Keratinocyte (primary cell): Measurements from ENCODE around the gene C1orf56. TPM values are rescaled to one million over a fixed set of nuclear protein-coding genes. Genes with fewer than 3 reads are reported as not detected.
"Not testable (repeated sequence)": the region's sequence is repeated elsewhere in the genome, so short reads cannot be mapped to it uniquely, and the experiment has no call there.

Experiments used
- DNase-seq: peaks from one replicate; pipeline ENCODE4 v3.0.0-alpha.2; 2011; ENCODE audit warnings: low read depth, missing footprints, low spot score
- FAIRE-seq: peaks from 2 replicates; lab custom pipeline; 2011; peaks lifted over from hg19 to GRCh38; lab: Jason Lieb, UNC
- H2AFZ ChIP-seq: 2 replicates; pipeline ENCODE4 v1.6.0; 2012; ENCODE audit warnings: low read length, control low read depth, inconsistent platforms; ENCODE audit not compliant: control insufficient read depth
- H3K27ac ChIP-seq: 2 replicates; pipeline ENCODE4 v1.5.1; 2011; ENCODE audit warnings: low read length; ENCODE audit not compliant: control insufficient read depth, insufficient read depth
- H3K27me3 ChIP-seq: 3 replicates; pipeline ENCODE4 v1.6.0; 2011; ENCODE audit warnings: low read length; ENCODE audit not compliant: control insufficient read depth, insufficient read depth; ENCODE audit errors: extremely low read depth
- H3K36me3 ChIP-seq, 2 experiments: 2 replicates in 1 of 2; 3 replicates in 1 of 2; pipeline ENCODE4 v1.5.1; 2011; ENCODE audit warnings: low read length in 2 of 2, mild to moderate bottlenecking in 1 of 2; ENCODE audit not compliant: control insufficient read depth in 2 of 2, insufficient read depth in 2 of 2; ENCODE audit errors: extremely low read depth in 1 of 2
- H3K4me1 ChIP-seq: 3 replicates; pipeline ENCODE4 v1.5.1; 2011; ENCODE audit warnings: low read length; ENCODE audit not compliant: control insufficient read depth, insufficient read depth; ENCODE audit errors: extremely low read depth
- H3K4me2 ChIP-seq: 3 replicates; pipeline ENCODE4 v1.6.0; 2011; ENCODE audit warnings: low read depth, low read length; ENCODE audit not compliant: control insufficient read depth, insufficient read depth; ENCODE audit errors: extremely low read depth
- H3K4me3 ChIP-seq, 3 experiments: fragments of 200-600 bp in 1 of 3; sonication (generic) in 1 of 3; 2 replicates in 2 of 3; 3 replicates in 1 of 3; pipeline ENCODE4 v1.5.1; 2011 to 2016; ENCODE audit warnings: low read length in 3 of 3, mild to moderate bottlenecking in 3 of 3, control low read depth in 2 of 3, inconsistent platforms in 1 of 3, low read depth in 1 of 3, mixed read lengths in 1 of 3, mixed run types in 1 of 3, moderate library complexity in 1 of 3; ENCODE audit not compliant: control insufficient read depth in 2 of 3, insufficient read depth in 2 of 3; ENCODE audit errors: extremely low read depth in 1 of 3
- H3K79me2 ChIP-seq: 2 replicates; pipeline ENCODE4 v1.6.0; 2012; ENCODE audit warnings: low read length; ENCODE audit not compliant: control insufficient read depth, insufficient read depth
- H3K9ac ChIP-seq: 3 replicates; pipeline ENCODE4 v1.6.0; 2011; ENCODE audit warnings: low read length; ENCODE audit not compliant: control insufficient read depth, insufficient read depth; ENCODE audit errors: extremely low read depth
- H3K9me1 ChIP-seq: 3 replicates; pipeline ENCODE4 v1.6.0; 2011; ENCODE audit warnings: low read length; ENCODE audit not compliant: control insufficient read depth, insufficient read depth; ENCODE audit errors: extremely low read depth
- H3K9me3 ChIP-seq: 2 replicates; pipeline ENCODE4 v1.5.1; 2012; ENCODE audit warnings: low read depth, low read length; ENCODE audit not compliant: control insufficient read depth
- H4K20me1 ChIP-seq: 3 replicates; pipeline ENCODE4 v1.6.0; 2011; ENCODE audit warnings: low read length; ENCODE audit not compliant: control insufficient read depth, insufficient read depth; ENCODE audit errors: extremely low read depth
- EZH2 ChIP-seq: IDR thresholded peaks from one replicate; pipeline ENCODE4 v1.6.1; 2012; ENCODE audit warnings: inconsistent platforms, mild to moderate bottlenecking, low read length, moderate library complexity
- dilution Hi-C: fragments of 300-500 bp; cut with MboI; formaldehyde crosslinking; loops from one replicate; pipeline ENCODE4 v1.7.0; 2020; ENCODE audit warnings: low sequenced_read_pairs; ENCODE audit not compliant: extremely low pct_ligation_motif_present
- polyA plus RNA-seq, 5 experiments: library from polyadenylated mRNA; depleted of rRNA in 3 of 5; stranded (reverse) in 3 of 5; stranded (forward) in 1 of 5; unstranded in 1 of 5; fragments of >200 nt; gene quantifications; 1 replicate in 1 of 5; 2 replicates in 3 of 5; 3 replicates in 1 of 5; pipeline versions ENCODE4 v1.2.1 to v1.2.3, GENCODE V29; 2011 to 2012; ENCODE audit warnings: missing spikeins in 2 of 5, low read depth in 1 of 5, low replicate concordance in 1 of 5
- TF ChIP-seq, protein P1 (sequence below), 3 experiments: IDR thresholded peaks in 1 of 3; conservative IDR thresholded peaks in 1 of 3; optimal IDR thresholded peaks in 1 of 3; 2 replicates in 2 of 3; 3 replicates in 1 of 3; pipeline versions ENCODE3 to v1.5.1; 2011; ENCODE audit warnings: low read length in 3 of 3, mild to moderate bottlenecking in 3 of 3, moderate library complexity in 2 of 3, control low read depth in 1 of 3, inconsistent platforms in 1 of 3; ENCODE audit not compliant: insufficient read depth in 2 of 3; ENCODE audit errors: extremely low read depth in 1 of 3

Gene C1orf56
- polyA plus RNA-seq, 1 donor (not counting 4 experiments of a cell fraction or from before 2014, with no cell fraction given) = 0.26 TPM

DNA sequence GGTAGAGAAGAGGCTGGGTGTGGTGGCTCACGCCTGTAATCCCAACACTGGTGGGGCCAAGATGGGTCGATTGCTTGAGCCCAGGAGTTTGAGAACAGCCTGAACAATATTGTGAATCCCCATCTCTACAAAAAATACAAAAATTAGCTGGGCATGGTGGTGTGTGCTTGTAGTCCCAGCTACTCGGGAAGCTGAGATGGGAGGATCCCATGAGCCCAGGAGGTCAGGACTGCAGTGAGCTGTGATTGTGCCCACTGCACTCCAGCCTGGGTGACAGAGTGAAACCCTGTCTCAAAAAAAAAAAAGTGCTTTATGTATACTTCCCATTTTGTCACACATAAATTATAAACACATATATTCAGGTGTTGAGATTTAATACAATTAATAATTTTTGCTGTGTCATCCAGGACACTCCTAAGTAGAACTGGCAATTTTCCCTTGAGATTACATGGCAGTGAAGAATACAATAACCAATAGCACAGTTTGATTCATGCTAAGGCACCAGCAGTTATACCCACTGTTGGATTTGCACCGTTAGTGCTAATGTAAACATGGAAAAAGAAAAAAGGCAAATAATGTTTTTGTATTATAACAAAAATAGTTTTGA is 38.5 kb downstream of the C1orf56 start:
- no peak overlapping the region for H3K27ac ChIP-seq
- no peaks in the 10 kb centered on the region for H3K27me3 ChIP-seq
- DNase-seq (no peak), FAIRE-seq (no peak)
- no peaks in the 10 kb centered on the region for H4K20me1 ChIP-seq
- no peaks in the 10 kb centered on the region for H3K9me3 ChIP-seq
- no peak for TF ChIP-seq EZH2
- TF ChIP-seq, protein P1, sequence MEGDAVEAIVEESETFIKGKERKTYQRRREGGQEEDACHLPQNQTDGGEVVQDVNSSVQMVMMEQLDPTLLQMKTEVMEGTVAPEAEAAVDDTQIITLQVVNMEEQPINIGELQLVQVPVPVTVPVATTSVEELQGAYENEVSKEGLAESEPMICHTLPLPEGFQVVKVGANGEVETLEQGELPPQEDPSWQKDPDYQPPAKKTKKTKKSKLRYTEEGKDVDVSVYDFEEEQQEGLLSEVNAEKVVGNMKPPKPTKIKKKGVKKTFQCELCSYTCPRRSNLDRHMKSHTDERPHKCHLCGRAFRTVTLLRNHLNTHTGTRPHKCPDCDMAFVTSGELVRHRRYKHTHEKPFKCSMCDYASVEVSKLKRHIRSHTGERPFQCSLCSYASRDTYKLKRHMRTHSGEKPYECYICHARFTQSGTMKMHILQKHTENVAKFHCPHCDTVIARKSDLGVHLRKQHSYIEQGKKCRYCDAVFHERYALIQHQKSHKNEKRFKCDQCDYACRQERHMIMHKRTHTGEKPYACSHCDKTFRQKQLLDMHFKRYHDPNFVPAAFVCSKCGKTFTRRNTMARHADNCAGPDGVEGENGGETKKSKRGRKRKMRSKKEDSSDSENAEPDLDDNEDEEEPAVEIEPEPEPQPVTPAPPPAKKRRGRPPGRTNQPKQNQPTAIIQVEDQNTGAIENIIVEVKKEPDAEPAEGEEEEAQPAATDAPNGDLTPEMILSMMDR (optimal IDR thresholded peaks at IDR 0.05 in 1 of 3, IDR thresholded peaks at IDR 0.05 in 1 of 3, conservative IDR thresholded peaks at IDR 0.05 in 1 of 3; ENCODE audit: extremely low read depth in 1 of 3, insufficient read depth in 2 of 3, low read length in 3 of 3) = no peak
- no peak overlapping the region for H3K4me2 ChIP-seq
- H3K4me1 ChIP-seq = no peaks in the 10 kb centered on the region
- no peak overlapping the region for H2AFZ ChIP-seq
- H3K4me3 ChIP-seq = no peak overlapping the region
- no peaks in the 10 kb centered on the region for H3K9me1 ChIP-seq
- H3K36me3 ChIP-seq = no peaks in the 10 kb centered on the region
- H3K79me2 ChIP-seq = no peaks in the 10 kb centered on the region
- no peak overlapping the region for H3K9ac ChIP-seq
- dilution Hi-C loops = no loop called here

GRCh38 chr1:151097426-151097825 is 49.9 kb downstream of the C1orf56 start:
- H3K4me2 ChIP-seq, H4K20me1 ChIP-seq, FAIRE-seq, H3K36me3 ChIP-seq, H3K9ac ChIP-seq, H3K9me1 ChIP-seq, H3K4me1 ChIP-seq, H3K79me2 ChIP-seq, H3K9me3 ChIP-seq, H3K27me3 ChIP-seq, H3K4me3 ChIP-seq, DNase-seq, dilution Hi-C loops: not testable (repeated sequence)
- Histone ChIP-seq H2AFZ (peak overlapping the region; percentile 26), H3K27ac (peak overlapping the region; percentile 14)

DNA sequence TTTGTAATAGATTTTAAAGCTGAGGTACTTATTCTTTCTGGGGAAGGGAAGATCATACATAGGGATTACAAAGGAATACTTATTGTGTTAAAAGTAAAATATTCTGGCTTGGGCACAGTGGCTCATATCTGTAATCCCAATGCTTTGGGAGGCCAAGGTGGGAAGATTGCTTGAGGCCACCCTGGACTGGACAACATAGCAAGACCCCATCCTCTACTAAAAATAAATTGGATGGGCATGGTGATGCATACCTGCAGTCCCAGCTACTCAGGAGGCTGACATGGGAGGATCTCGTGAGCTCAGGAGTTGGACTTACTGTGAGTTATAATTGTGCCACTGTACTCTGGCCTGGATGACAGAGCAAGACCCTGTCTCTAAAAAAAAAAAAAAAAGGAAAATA is 50.6 kb downstream of the C1orf56 start:
- DNase-seq = no peak
- no peak for TF ChIP-seq EZH2
- TF ChIP-seq, protein P1 (optimal IDR thresholded peaks at IDR 0.05 in 1 of 3, IDR thresholded peaks at IDR 0.05 in 1 of 3, conservative IDR thresholded peaks at IDR 0.05 in 1 of 3; ENCODE audit: extremely low read depth in 1 of 3, insufficient read depth in 2 of 3, low read length in 3 of 3) = no peak
- Histone ChIP-seq H2AFZ (no peak overlapping the region), H3K36me3 (peaks cover 0 to under 1% of the 10 kb centered on the region in 2 experiments), H3K27me3 (no peaks in the 10 kb centered on the region), H3K4me3 (no peak overlapping the region), H3K4me1 (peaks cover 7% of the 10 kb centered on the region), H4K20me1 (no peaks in the 10 kb centered on the region), H3K4me2 (no peak overlapping the region), H3K9me3 (no peaks in the 10 kb centered on the region), H3K79me2 (no peaks in the 10 kb centered on the region), H3K27ac (no peak overlapping the region), H3K9me1 (no peaks in the 10 kb centered on the region), H3K9ac (no peak overlapping the region)
- dilution Hi-C loops = no loop called here
- FAIRE-seq = no peak
